Activated CD8-positive, alpha-beta memory T cell treated with anti-CD3 and anti-CD28 coated beads, Interleukin-2, amount 50 U/mL, for 24 hours (primary cell): Measurements from ENCODE around the gene METRN.
A peak's percentile ranks its signal among the peaks of the same experiment; 100 is the strongest.

Experiments
- DNase-seq: peaks from one replicate; pipeline ENCODE4 v3.0.0-alpha.2; 2020; ENCODE audit errors: extremely low read depth

METRN gene

GRCh38 chr16:714558-715476 lies at the start of gene METRN:
METRN (plus strand) TSS chr16:715118; CDS start chr16:715290, 172 bp downstream.
- peak; percentile 54 for DNase-seq

GRCh38 chr16:666572-666971 lies 48.3 kb upstream of the METRN start:
- DNase-seq = no peak

- no peak for DNase-seq
Measured at GRCh38 chr16:667113-667779, 47.7 kb upstream of the METRN start.

GRCh38 chr16:667780-668518 lies 47.0 kb upstream of the METRN start, which contains the start of gene RHOT2:
RHOT2 (plus strand) TSS chr16:668132; CDS start chr16:668200, 68 bp downstream.
- DNase-seq = peak; percentile 81

GRCh38 chr16:668519-669171 lies 46.3 kb upstream of the METRN start:
- no peak for DNase-seq

- no peak for DNase-seq
Measured at GRCh38 chr16:669666-670065, 45.3 kb upstream of the METRN start.

- no peak for DNase-seq
Measured at GRCh38 chr16:670485-671352, 44.2 kb upstream of the METRN start.

- DNase-seq = no peak
Measured at GRCh38 chr16:671353-672131, 43.4 kb upstream of the METRN start.

GRCh38 chr16:672371-672770 lies 42.5 kb upstream of the METRN start:
- no peak for DNase-seq

- DNase-seq = no peak
Measured at GRCh38 chr16:672851-673250, 42.1 kb upstream of the METRN start.

GRCh38 chr16:673399-673991 lies 41.4 kb upstream of the METRN start:
- DNase-seq = no peak

- no peak for DNase-seq
Measured at GRCh38 chr16:674214-674881, 40.6 kb upstream of the METRN start.

GRCh38 chr16:674968-675883 lies 39.7 kb upstream of the METRN start, which contains the start of gene RHBDL1:
RHBDL1 (plus strand) TSS chr16:675671; CDS start chr16:675791, 120 bp downstream.
- no peak for DNase-seq

GRCh38 chr16:675884-676564 lies 38.9 kb upstream of the METRN start:
- DNase-seq = no peak

- DNase-seq = no peak
Measured at GRCh38 chr16:676565-676902, 38.4 kb upstream of the METRN start.

GRCh38 chr16:676913-677312 lies 38.0 kb upstream of the METRN start:
- no peak for DNase-seq
